GM12878 (cell line): ENCODE results near the gene DDX10.

Experiments used
- ATF3 ChIP-seq: IDR thresholded peaks from 2 replicates; pipeline ENCODE4 v1.6.1; 2011; ENCODE audit warnings: low read depth, mild to moderate bottlenecking, low read length, moderate library complexity, borderline replicate concordance; ENCODE audit errors: extremely low read depth
- CEBPB ChIP-seq, 2 experiments: fragments of 150-350 bp in 1 of 2; IDR thresholded peaks; 2 replicates each; pipeline ENCODE4 v1.6.1; 2012 to 2014; ENCODE audit warnings: low read depth in 2 of 2, low read length in 2 of 2, borderline replicate concordance in 1 of 2, inconsistent platforms in 1 of 2
- CHD4 ChIP-seq: fragments of 200-600 bp; sonication (generic); IDR thresholded peaks from 2 replicates; pipeline ENCODE4 v1.6.1; 2016; ENCODE audit warnings: mild to moderate bottlenecking
- CTCF ChIP-seq, 3 experiments: IDR thresholded peaks in 2 of 3; conservative IDR thresholded peaks in 1 of 3; 2 replicates each; pipeline ENCODE4 v1.5.1; 2011; ENCODE audit warnings: low read depth in 3 of 3, low read length in 3 of 3, mild to moderate bottlenecking in 3 of 3, control low read depth in 2 of 3, moderate library complexity in 2 of 3, inconsistent platforms in 1 of 3, mixed read lengths in 1 of 3; ENCODE audit not compliant: control insufficient read depth in 2 of 3, insufficient read depth in 1 of 3; ENCODE audit errors: extremely low read depth in 1 of 3
- EP300 ChIP-seq, 2 experiments: fragments of 150-350 bp in 1 of 2; IDR thresholded peaks; 2 replicates each; pipeline ENCODE4 v1.6.1; 2011 to 2012; ENCODE audit warnings: low read depth in 2 of 2, low read length in 2 of 2, borderline replicate concordance in 1 of 2, improper control_type of control experiment in 1 of 2, inconsistent platforms in 1 of 2; ENCODE audit not compliant: control insufficient read depth in 1 of 2
- HCFC1 ChIP-seq: fragments of 150-350 bp; IDR thresholded peaks from 2 replicates; pipeline ENCODE4 v1.6.1; 2014; ENCODE audit warnings: low read length
- KLF5 ChIP-seq: fragments of 450-650 bp; IDR thresholded peaks from 2 replicates; pipeline ENCODE4 v1.6.1; 2014; ENCODE audit warnings: mild to moderate bottlenecking; ENCODE audit not compliant: partially characterized antibody
- LARP7 ChIP-seq: fragments of 450-650 bp; IDR thresholded peaks from 2 replicates; pipeline ENCODE4 v1.6.1; 2017; ENCODE audit warnings: mild to moderate bottlenecking
- NR2C2 ChIP-seq: IDR thresholded peaks from 2 replicates; pipeline ENCODE4 v1.6.1; 2011; ENCODE audit warnings: borderline replicate concordance, low read depth; ENCODE audit not compliant: control insufficient read depth, insufficient read length
- POLR2A ChIP-seq: IDR thresholded peaks from 2 replicates; pipeline ENCODE4 v1.6.1; 2011; ENCODE audit warnings: low read depth, mild to moderate bottlenecking, low read length
- SREBF2 ChIP-seq: IDR thresholded peaks from 2 replicates; pipeline ENCODE4 v1.6.1; 2012; ENCODE audit warnings: mild to moderate bottlenecking, low read length
- TAF1 ChIP-seq: IDR thresholded peaks from 2 replicates; pipeline ENCODE4 v1.6.1; 2011; ENCODE audit warnings: mild to moderate bottlenecking, low read depth, low read length, borderline replicate concordance
- ZNF592 ChIP-seq: fragments of 450-650 bp; IDR thresholded peaks from 2 replicates; pipeline ENCODE4 v1.6.1; 2017; ENCODE audit warnings: mild to moderate bottlenecking, moderate library complexity

DNA sequence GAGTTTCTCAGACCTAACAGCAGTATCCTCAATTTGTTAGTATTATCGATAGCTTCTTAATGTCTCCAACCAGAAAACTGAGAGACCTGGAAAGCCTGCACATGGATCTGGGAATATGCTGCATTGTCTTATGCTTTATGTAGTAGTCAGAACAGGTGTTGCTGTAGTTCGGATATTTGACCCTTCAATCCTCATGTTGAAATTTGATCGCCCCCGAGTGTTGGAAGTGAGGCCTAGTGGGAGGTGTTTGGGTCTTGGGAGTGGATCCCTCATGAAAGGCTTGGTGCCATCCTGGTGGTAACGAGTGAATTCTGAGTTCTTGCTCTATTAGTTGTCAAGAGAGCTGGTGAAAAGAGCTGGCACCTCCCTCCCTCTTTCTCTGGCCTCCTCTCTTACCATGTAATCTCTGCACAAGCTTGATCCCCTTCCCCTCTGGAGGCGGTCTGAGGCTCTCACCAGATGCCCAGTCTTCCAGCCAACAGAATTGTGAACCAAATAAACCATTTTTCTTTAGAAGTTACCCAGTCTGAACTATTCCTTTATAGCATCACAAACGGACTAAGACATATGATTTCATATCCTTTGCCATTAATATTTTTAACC lies 227.1 kb downstream of the DDX10 start:
- TF ChIP-seq SREBF2 (no peak), ZNF592 (no peak), POLR2A (no peak), ATF3 (no peak), LARP7 (no peak), NR2C2 (no peak), HCFC1 (no peak), CTCF (IDR thresholded peaks at IDR 0.05 in 2 of 3, conservative IDR thresholded peaks at IDR 0.05 in 1 of 3; ENCODE audit: control insufficient read depth in 2 of 3, extremely low read depth in 1 of 3, insufficient read depth in 1 of 3, low read depth in 3 of 3, low read length in 3 of 3) (no peak), CEBPB (IDR thresholded peaks at IDR 0.05; ENCODE audit: borderline replicate concordance in 1 of 2, low read depth in 2 of 2, low read length in 2 of 2) (no peak), EP300 (IDR thresholded peaks at IDR 0.05; ENCODE audit: borderline replicate concordance in 1 of 2, control insufficient read depth in 1 of 2, low read depth in 2 of 2, low read length in 2 of 2) (no peak), KLF5 (no peak), CHD4 (no peak), TAF1 (no peak)
